ENCODE measurements around the gene C4orf51.

Gene C4orf51

DNA sequence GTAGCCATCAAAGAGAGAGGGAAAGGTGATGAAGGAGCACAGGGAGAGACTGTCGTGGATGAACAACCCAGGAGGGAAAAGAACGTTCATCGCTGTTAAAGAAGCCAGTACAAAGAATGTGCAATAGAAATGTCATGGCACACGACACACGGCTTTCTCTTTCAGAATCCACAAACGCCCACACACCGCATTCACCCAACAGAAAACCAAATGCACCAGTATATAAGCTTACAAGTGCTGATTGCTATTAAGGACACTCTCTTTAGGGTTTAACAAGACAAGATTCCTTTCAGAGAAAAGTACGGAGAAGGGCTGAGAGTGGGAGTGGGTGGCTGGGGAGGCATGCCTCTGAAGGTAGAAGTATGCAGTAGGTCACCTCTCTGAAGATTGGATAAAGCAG is 80.2 kb downstream of the C4orf51 start:
- DNase-seq: no peak

DNA sequence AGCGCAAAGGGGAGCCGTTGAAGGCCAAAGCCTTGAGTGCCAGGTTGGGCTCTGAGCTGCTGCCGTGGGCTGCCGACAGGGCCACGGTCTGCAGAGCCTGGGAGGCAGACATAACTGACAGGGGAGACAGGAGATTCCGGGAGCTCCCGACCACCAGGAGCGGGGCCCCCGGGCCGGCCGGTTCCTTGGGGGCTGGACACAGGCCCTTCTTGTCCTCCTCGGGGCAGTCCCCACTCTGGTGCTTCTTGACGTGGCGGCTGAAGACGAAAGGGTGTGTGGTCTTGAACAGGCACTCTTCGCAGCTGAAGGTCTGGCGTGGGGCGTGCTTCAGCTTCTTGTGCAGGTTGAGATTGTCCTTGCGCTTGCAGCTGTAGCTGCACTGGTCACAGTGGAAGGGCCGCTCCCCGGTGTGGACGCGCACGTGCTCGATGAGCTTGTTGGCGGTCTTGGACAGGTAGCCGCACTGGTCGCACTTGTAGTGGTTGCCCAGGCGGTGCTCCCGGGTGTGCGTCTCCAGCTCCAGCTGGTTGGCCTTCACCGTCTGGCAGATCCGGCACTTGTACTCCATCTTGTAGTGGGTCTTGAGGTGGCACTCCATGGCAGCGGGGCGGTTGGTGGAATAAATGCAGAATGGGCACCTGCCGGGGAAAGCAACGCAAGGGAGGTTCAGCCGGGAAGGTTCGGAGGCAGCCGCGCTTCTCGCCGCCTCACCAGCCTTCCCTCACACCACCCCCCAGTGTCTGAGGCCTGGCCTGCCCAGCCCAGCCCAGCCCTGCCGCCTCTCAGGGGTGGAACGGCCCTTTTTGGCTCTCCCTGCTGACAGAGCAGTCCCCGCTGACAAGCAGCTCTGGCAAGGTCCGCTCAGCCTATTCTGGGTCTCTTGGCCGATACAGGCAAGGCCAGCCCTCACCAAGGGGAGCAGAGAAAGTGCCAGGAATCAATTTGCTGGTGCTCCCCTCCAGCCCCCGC is 81.3 kb downstream of the C4orf51 start:
- DNase-seq: no peak

DNA sequence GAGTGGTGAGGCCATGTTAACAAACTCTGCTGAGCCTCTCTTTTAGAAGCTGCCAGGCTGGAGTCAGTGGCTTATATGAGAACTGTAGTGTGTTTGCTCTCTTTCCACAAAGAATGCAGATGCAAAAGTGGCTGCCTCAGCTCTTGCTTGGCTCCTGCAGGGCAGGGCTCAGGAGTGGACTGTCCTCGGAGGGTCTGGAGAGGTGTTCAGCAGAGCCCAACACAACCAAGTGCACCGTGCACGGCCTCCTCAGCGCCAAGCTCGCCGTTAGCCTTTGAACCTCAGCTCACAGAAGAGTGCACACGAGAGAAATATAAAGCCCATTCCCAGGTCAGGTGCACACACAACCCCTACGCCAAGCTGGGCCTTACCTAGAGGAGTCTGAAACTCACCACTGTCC is 82.8 kb downstream of the C4orf51 start:
- DNase-seq: no peak

DNA sequence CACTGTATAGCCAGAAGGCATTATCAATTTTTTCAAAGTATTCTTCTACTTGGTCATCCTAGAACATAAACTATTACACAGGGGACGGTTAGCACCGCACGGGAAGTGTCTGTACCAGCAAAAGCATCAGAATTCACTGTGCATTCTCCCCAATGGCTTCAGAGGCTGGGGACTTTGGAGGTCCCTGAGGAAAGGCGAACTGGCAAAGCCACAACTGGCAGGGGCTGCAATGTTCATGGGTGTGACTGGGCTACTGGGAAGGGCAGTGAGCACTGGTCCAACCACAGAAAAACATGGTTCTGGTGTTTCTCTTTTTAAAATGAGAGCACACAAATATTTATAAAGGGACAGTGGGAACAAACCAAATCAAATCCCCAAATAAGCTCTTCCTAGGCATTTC is 83.5 kb downstream of the C4orf51 start:
- no peak for DNase-seq

DNA sequence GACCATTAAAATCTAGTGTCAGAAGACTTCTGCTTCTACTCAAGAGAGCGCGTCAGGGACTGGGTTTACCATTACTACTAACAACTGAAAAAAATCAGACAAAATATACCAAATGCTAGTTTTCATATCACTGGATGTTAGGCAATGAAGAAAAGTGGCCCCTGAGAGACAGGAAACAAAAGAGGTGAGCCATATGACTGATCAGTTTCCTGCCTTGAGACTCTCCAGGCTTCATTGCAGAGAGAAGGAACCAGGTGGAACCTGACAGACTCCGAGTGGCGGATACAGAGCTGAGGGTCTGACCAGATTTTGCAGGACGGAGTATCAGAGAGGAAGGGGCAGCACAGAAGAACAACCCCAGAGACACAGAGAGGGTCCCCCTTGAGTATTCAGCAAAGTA is 86.3 kb downstream of the C4orf51 start:
- DNase-seq: no peak

DNA sequence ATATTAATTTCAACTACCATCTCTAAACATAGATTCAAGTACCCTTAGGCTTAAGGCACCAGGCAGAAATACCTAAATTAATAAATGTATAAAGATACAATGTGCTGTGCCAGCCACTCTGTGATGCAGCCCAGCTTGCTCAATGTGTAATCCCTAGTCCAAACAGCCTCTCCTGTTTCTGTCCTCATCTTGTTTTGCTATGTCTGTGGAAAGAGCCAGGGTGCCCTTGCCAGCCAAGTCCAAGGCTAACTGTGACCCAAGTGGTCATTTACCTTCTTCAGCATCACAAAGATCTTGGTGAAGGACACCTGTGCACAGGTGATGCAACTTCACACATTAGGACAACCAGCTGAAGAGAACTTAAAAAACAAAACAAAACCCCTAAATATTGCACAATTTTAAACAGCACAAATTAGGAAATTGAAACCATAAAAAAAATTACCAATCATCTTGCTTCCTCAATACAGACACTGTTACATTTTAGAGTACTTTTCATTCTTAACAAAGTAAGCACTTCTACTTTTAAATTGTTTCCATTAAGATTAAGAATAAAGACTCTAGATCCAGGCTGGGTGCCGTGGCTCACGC is 89.6 kb downstream of the C4orf51 start:
- no peak for DNase-seq

DNA sequence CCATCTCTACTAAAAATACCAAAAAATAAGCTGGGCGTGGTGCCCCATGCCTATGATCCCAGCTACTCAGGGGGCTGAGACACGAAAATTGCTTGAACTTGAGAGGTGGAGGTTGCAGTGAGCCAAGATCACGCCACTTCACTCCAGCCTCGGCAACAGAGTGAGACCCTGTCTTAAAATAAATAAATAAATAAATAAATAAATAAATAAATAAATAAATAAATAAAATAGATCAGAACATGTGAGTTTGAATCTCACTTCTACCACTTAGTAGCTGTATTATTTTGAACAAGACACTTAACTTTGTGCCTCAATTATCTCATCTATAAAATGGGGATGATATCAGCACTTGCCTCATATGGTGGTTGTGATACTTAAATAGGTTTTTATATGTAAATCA is 90.2 kb downstream of the C4orf51 start:
- DNase-seq: no peak

DNA sequence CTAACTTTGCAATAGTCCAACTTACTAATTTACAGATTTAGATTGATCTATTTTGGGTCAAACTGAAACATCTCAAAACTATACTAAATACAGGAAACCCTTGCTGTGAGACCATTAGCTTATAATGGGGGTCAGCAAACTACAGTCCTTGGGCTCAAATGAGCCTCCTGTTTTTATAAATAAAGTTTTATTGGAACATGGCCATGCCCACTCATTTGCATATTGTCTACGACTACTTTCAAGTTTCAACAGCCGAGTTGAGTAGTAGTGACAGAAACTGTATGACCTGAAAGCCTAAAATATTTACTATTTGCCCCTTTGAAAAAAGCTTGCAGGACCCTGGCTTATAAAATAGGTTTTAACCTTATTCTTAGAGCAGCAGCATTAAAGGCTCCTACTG is 92.4 kb downstream of the C4orf51 start:
- no peak for DNase-seq

DNA sequence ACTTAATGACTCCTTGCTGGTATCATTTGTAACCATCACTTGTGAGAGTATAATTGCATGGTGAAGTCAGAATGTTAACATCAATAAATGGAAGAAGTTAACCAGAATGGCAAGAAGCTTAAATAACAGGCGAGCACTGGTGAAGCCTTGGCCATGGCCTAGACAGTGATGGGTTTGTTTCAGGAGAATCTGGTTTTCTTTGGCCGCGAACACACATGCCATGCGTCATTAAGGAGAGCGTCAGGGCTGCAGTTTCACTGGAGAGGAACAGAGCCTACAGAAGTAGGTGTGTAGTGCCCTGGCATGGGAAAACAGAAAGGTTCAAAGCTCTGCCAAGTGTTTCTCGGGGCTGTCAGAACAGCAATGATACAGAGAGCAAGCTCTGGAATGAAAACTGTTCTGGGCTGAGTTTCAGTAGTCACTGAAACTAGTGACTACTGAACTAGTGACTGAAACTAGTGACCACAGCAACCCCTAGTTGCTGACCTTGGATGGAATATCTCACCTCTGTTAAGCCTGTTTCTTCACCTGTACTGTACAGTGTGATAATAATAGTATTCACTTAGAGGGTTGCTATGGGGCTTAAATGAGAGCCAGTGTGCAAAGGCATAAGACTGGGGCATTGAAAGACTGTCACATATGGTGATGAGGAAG is 93.8 kb downstream of the C4orf51 start:
- DNase-seq: no peak

DNA sequence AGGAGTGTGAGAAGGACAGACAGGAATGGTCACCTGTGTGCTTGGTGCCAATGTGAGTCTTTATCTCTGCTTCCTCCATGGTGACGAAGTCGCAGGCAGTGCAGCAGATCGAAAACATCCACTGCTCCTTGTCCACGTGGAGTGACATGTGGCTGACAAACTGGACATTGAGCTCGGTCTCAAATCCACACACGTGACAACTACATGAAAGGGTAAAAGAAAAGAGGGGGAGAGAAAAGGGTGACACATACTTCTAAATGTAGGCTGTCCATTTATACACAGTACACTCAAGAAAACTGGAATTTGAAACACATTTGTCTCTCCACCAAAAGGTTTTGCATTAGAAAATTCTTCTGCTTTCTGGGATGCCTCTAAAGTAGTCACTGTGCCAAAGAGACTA is 94.5 kb downstream of the C4orf51 start:
- no peak for DNase-seq

DNA sequence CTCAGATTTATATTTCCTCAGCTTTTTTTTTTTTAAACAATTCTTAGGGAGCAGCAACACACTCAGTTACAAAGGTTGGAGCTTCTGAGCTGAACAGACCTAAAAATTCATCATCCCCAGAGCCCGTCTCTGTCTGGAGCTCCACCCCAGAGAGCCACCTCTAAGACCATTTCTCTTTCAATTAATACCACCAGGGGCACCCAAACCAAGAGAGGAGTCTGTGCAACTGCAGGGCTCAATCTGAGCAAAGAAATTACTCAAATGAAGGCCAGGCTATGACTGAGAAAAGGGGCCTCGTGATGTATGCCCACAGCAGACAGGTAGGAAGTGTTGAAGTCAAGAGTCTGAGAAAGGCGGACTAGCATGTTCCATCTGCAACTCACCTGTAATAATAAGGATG is 95.5 kb downstream of the C4orf51 start:
- no peak for DNase-seq

DNA sequence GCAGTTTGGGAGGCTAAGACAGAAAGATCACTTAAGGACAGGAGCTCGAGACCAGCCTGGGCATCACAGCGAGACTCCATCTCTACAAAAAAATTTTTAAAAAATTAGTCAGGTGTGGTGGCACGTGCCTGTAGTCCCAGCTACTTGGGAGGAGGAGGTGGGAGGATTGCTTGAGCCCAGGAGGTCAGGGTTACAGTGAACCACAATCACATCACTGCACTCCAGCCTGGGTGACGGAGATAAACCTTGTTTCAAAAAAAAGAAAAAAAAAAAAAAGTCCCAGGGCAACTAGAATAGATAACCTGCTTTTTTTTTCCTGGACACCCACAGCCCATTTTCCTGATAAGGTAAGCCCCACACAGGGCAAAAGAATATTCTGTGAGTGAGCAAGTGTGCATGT is 96.3 kb downstream of the C4orf51 start:
- no peak for DNase-seq

DNA sequence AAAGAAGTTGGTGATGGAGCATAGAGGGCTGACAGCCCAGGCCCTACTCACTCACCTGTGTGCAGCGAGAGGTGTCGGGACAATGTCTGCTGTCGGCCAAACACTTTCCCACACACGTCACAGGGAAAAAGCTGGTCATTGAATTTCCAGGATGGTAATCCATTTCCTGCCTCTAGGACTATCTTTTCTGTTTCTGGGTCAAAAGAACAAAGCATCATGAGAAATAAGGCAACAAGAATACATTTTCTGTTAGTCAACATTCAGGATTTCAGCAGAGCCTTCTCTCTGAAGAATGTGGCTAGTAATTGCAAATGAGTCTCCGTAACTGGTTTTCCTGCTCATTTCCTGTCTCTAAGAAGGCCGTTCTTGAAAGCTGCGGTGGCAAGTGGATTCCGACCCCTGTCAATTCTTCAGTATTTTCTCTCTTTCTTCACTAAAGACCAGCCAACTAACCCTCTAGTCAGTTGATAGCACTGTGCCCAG is 99.4 kb downstream of the C4orf51 start:
- no peak for DNase-seq

DNA sequence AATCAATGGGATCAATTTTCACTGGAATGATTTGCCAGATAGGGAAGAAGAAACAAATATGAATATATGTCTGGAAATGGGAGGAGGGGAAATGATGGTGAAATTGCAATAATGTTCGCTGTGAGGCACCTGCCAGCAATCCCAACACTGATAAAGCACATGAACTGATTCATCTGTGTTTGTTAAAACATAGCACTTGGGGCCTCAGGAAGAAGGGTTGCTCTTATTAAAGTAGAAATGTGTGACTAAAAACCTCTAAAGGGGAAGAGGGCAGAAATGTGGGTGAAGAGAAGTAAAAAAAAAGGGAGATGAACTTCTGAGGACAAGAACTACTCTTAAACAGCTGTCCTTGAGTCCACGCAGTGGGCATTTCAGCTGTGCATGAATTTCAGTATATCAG is 101.4 kb downstream of the C4orf51 start:
- DNase-seq: no peak

Measured in activated CD8-positive, alpha-beta memory T cell treated with anti-CD3 and anti-CD28 coated beads, Interleukin-2, amount 50 U/mL, for 4 hours (primary cell).